Mesenteric fat pad (tissue), 1 donor: ENCODE results near the gene ZNF569. TPM values are rescaled to one million over a fixed set of nuclear protein-coding genes. Genes with fewer than 3 reads are reported as not detected.
"Not testable (repeated sequence)": the region's sequence is repeated elsewhere in the genome, so short reads cannot be mapped to it uniquely, and the experiment has no call there.

Experiments
- DNase-seq: peaks from one replicate; pipeline ENCODE4 v3.0.0-alpha.2; 2020; ENCODE audit warnings: low spot score
- long read RNA-seq: library from polyadenylated mRNA; unstranded; transcript quantifications from one replicate; pipeline ENCODE4 v2.0.0, GENCODE V29; 2020
- total RNA-seq: library from RNA; stranded (reverse); fragmentation: NEBNext Ultra II Directional; extraction: Animal tissue kit (Norgen Biotek cat#: 25700); gene quantifications from one replicate; pipeline ENCODE4 v1.2.1, GENCODE V29; 2021
- donor health status: DM: yes; HTN: yes; CAD: no.

Gene ZNF569
- 5.7 TPM for total RNA-seq
- long read RNA-seq, full-length matches to known transcripts, result 2 of 8 reads
- long read RNA-seq, partial matches to known transcripts, result 2 of 8 reads
- long read RNA-seq, other reads (novel, unspliced or antisense), result 4 of 8 reads

- peak; percentile 93 for DNase-seq
Observed at GRCh38 chr19:37466798-37467607, at the start of gene ZNF569. ZNF569 (minus strand) TSS chr19:37467444; CDS start chr19:37444921, 22,523 bp downstream.

- no peak for DNase-seq
Observed at GRCh38 chr19:37513397-37513796, 46.2 kb upstream of the ZNF569 start.

- DNase-seq, result no peak
Observed at GRCh38 chr19:37511821-37512220, 44.6 kb upstream of the ZNF569 start.

DNA sequence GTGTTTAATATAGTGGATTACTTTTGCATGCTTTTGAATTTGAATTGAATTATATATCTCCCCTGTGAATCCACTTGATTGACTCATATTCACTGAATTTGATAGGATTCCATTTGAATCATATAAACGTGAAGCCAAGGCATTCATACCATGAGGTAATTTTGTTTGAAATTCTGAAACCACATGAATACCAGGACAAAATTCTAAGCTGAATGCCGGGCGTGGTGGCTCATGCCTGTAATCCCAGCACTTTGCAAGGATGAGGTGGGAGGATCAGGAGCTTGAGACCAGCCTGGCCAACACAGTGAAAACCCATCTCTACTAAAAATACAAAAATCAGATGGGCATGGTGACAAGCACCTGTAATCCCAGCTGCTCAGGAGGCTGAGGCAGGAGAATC is 43.9 kb upstream of the ZNF569 start:
- DNase-seq, result no peak

GRCh38 chr19:37507167-37507464 is 39.9 kb upstream of the ZNF569 start:
- no peak for DNase-seq

- no peak for DNase-seq
Observed at GRCh38 chr19:37506387-37507166, 39.3 kb upstream of the ZNF569 start, which contains the start of gene ZNF793. ZNF793 (plus strand) TSS chr19:37506939; CDS start chr19:37523440, 16,501 bp downstream.

DNA sequence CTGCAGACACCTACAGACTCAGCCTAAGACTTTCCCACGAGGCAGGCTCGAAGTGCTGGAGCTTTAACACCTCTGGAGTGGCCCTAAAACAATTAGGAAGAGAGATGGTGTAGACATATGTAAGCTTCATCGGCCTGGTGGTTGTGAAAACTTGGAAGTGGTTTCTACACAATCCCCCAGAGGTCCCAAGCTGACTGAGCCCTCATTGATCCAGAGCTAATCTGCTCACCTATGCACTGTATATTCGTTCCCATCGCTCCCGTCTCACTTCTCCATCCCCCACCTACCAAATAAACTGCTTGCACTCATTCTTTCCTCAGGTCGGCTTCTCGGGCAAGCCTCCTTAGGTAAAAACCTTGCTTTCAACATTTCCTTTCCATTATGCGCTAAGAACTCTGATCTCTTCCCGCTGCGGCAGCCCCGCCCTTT is 38.7 kb upstream of the ZNF569 start:
- no peak for DNase-seq

- no peak for DNase-seq
Observed at GRCh38 chr19:37492213-37492612, 25.0 kb upstream of the ZNF569 start.

DNA sequence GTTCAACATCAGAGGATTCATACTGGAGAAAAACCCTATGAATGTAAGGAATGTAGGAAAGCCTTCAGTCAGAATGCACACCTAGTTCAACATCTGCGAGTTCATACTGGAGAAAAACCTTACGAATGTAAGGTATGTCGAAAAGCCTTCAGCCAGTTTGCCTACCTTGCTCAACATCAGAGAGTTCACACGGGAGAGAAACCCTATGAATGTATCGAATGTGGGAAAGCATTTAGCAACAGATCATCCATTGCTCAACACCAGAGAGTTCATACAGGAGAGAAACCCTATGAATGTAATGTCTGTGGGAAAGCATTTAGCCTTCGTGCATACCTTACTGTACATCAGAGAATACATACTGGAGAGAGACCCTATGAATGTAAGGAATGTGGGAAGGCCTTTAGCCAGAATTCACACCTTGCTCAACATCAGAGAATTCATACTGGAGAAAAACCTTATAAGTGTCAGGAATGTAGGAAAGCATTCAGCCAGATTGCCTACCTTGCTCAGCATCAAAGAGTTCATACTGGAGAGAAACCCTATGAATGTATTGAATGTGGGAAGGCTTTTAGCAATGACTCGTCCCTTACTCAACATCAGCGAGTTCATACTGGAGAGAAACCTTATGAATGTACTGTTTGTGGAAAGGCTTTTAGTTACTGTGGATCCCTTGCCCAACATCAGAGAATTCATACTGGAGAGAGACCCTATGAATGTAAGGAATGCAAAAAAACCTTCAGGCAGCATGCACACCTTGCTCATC is 17.3 kb upstream of the ZNF569 start:
- DNase-seq, result no peak

DNA sequence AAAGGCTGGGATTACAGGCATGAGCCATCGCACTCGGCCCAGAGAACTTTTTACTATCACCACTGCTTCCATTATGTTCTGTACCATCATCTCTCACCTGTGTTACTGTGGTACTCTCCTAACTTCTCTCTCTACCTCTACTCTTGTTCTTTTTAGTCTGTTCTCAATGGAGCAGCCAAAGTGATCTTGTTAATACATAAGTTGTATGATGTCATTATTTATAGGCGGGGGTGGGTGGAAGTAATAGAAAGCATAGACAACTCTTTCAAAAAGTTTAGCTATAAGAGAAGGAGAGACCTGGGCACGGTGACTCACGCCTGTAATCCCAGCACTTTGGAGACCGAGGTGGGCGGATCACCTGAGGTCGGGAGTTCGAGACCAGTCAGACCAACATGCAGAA is 4.9 kb upstream of the ZNF569 start:
- no peak for DNase-seq

DNA sequence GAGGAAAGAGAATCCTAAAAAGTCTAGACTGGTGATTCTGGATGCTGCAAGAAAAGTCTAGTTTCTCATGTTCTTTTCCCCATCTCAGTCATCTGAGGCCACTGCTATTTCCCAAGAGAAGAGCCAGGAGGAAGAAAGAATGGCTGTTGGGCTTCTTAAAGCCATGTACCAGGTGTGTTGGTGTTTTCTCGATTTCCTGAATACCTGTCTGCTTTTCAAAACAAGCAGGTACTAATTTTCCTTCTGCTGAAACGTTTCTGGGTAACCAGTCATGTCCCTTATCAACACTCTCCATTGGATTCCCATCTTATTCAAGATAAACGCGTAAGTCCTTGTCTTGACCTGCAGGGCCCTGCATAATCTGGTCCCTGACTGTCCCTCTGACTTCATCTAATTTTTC is 3.0 kb upstream of the ZNF569 start:
- no peak for DNase-seq

DNA sequence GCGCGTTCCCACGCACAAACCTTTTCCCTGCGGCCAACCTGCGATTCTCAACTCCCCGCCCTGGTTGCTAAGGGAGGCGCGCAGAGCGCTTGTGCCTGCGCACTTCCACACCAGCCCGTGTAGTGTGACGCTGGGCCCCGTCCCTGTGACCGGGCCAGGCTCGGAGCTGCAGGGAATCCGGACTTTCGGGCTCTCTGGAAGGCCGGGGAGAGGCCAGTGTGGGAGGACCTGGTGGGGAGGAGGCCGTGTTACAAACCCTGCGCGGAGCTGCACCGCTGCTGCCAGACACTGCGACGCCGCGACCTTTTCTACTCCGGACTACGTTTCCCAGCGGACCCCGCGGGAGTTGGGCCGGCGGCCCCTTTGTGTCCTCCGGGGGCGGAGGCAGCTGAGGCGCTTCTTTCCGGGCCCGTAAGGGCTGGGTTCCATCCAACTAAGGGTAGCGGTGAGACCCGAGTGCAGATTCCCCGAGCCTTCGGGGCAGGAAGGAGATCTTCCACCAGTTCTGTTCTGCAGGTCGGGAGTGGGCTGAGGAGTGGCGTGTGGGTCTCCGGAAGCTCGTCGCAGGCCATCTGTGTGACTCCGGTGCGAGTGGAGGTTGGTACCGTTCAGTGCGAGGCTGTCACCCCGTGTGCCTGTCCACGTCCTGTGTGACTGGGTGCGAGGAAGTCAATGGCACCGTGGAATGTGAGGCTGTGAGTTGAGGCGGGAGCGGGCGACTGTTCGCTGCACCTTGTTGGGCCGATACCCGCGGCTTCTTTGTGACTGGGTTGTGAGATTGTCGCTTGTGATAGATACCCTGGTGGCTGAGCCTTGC is 1.9 kb upstream of the ZNF569 start, which contains the start of gene ZNF570:
Gene ZNF570 (plus strand): TSS at position 396 of the 817 bp plus-strand sequence. CDS start 999 bp downstream, outside the sequence.
- peak; percentile 96 for DNase-seq

DNA sequence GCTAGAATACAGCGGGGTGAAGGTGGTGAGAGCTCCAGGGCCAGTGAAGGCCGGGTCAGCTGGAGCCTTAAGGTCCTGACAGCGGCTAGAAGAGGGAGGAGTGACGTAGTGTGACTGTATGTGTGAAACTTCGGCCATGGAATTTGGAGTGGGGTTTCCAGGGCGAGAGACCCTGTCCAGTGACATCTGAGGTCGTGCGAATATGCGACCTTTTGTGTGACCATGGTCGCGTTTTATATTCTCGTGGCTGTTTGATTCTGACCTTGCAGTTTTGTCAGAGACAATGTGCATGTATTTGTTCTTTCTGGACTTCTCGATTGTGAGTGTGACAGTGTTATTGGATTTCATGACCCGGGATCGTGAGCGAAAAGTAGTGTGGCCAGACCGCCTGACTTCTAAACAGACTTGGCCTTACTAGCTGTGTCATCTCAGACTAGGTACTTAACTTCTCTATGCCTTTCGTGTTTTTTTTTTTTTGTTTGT is 405 bp upstream of the ZNF569 start:
- DNase-seq, result no peak

GRCh38 chr19:37466277-37466797 is 907 bp downstream of the ZNF569 start:
- no peak for DNase-seq

DNA sequence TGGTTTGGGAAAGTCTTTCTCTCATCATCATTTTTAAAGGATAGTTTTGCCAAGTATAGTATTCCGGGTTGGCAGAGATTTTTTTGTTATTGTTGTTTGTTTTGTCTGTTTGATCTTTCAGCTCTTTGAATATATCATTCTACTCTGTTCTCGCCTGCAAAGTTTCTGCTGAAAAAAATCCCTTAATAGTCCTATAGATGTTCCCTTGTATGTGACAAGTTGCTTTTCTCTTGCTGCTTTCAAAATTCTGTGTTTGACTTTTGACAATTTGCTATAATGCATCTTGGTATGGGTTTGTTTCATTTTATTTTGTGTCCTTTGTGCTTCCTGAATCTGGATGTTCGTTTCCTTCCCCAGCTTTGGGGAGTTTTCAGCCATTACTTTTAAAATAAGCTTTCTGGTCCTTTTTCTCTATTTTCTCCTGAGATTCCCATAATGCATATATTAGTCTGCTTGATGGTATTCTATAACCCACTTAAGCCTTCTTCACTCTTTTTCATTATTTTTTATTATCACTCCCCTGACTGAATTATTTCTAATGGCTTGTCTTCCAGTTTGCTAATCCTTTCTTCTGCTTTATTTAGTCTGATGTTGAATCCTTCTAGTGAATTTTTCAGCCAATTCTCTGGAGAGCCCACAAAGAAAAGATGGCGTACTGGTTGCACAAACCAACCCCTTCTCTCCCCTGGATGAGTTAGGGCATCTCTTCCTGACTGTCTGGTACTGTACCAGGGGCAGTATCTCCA is 14.6 kb downstream of the ZNF569 start:
- no peak for DNase-seq

DNA sequence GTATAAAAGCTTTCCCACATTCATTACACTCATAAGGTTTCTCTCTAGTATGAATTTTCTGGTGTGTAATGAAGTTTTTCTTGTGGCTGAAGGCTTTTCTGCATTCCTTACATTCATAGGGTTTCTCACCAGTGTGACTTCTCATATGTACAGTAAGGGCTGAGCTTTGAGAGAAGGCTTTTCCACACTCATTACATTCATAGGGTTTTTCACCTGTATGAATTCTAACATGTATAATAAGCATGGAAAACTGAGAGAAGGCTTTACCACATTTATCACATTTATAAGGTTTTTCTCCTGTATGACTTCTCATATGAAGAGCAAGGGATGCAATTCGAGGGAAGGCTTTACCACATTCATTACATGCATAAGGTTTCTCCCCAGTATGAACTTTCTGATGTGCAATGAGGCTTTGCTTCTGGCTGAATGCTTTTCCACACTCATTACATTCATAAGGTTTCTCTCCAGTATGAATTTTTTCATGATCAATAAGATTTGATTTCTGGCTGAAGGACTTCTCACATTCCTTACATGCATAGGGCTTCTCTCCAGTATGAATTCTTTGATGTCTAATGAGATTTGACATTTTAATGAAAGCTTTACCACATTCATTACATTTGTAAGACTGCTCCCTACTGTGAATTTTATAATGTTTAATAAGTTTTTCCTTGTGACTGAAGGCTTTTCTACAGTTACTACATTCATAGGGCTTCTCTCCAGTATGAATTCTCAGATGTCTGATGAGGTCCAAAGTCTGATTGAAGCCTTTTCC is 53.7 kb downstream of the ZNF569 start:
- no peak for DNase-seq

DNA sequence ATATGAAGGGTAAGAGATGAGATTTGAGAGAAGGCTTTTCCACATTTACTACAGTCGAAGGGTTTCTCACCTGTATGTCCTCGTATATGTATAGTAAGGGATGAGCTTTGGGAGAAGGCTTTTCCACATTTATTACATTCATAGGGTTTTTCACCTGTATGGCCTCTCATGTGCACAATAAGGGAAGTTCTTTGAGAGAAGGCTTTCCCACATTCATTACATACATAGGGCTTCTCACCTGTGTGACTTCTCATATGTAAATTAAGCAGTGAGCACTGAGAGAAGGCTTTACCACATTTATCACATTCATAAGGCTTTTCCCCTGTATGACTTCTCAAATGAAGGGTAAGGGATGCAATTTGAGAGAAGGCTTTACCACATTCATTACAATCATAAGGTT is 54.5 kb downstream of the ZNF569 start:
- no peak for DNase-seq

- DNase-seq, result not testable (repeated sequence)
Observed at GRCh38 chr19:37406140-37406846, 61.0 kb downstream of the ZNF569 start.
